ENCODE data around the gene MED27. TPM values are rescaled to one million over a fixed set of nuclear protein-coding genes. Genes with fewer than 3 reads are reported as not detected.

MED27 gene
- total and polyA plus RNA-seq, 10 of the 15 experiments (the other 5 are each of a cell fraction or from before 2014, with no cell fraction given) = 20.3 to 50.3 (median 35.5) TPM

DNA sequence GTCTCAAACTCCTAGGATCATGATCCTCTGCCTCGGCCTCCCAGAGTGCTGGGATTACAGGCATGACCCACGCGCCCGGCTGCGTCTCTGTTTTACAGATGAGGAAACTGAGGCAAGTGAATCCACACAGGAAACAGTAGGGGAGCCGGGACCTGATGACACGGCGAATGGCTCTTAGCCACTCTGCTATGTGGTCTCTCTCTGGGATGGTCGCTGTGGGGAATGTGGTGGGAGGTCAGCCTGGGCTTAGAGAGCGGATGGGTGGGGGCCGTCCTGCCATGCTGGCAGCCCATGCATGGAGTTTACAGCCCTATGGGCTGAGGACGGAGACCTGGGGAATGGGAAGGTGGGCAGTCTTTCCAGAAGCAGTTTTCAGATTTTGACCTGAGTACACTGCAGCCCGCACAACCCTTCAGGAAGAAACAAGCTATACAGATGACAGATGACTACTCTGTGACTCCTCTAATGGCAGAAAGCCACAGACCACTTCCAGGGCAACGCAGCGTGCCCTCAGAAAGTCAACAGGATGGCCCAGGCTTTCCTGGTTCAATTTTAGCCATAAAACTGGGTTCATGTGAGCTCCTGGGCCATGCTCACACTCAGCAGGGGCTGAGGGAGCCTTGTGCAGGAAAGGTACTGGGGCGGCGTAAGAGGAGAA lies 203.7 kb downstream of the MED27 start:
- Histone ChIP-seq H3K4me2 (ENCODE audit: control insufficient read depth, insufficient read depth) (no peak overlapping the region), H3K27ac (ENCODE audit: control insufficient read depth, insufficient read depth) (no peak overlapping the region), H3K79me2 (ENCODE audit: control insufficient read depth, insufficient read depth, low read length) (no peaks in the 10 kb centered on the region), H3K27me3 (replicated peaks in 1 of 2; ENCODE audit: control insufficient read depth in 2 of 2, insufficient read depth in 2 of 2, low read length in 1 of 2) (no peaks in the 10 kb centered on the region), H3K9me3 (replicated peaks; ENCODE audit: control insufficient read depth, insufficient read depth, low read length) (no peaks in the 10 kb centered on the region), H2AFZ (ENCODE audit: control insufficient read depth, low read depth, low read length) (no peak overlapping the region), H4K20me1 (ENCODE audit: control insufficient read depth, insufficient read depth) (no peaks in the 10 kb centered on the region), H3K9ac (ENCODE audit: control insufficient read depth, insufficient read depth, low read length) (no peak overlapping the region), H3K36me3 (ENCODE audit: control insufficient read depth in 2 of 2, insufficient read depth in 2 of 2, low read length in 1 of 2) (no peaks in the 10 kb centered on the region; a peak in 1 of 4 replicates), H3K4me1 (ENCODE audit: control insufficient read depth, insufficient read depth, low read length) (no peaks in the 10 kb centered on the region), H3K4me3 (no peak overlapping the region)
- BruUV-seq (replicated peaks) = no TSS peak
- DNase-seq (ENCODE audit: low read depth, low spot score) (no peak), FAIRE-seq (no peak), ATAC-seq (no peak)
- ChIA-PET SMC1A (ENCODE audit: uncharacterized antibody, unreplicated experiment) (no interaction called here), CTCF (no interaction called here), POLR2A (no interaction called here), RAD21 (ENCODE audit: unreplicated experiment) (no interaction called here)
- in situ Hi-C loops (cut with MboI) (no loop called here), intact Hi-C loops (cut with micrococcal nuclease; ENCODE audit: unreplicated experiment) (no loop called here)
- WGBS (ENCODE audit: insufficient coverage, insufficient replicate concordance, low lambda C conversion rate, missing lambda C conversion rate) = 85% methylated on average over 17 of the region's 17 CpGs
- TF ChIP-seq SMAD5 (IDR thresholded peaks at IDR 0.05; ENCODE audit: low read depth) = no peak
- TF ChIP-seq BRCA1 (IDR thresholded peaks at IDR 0.05; ENCODE audit: low read depth, low read length) = no peak
- TF ChIP-seq, protein P1, sequence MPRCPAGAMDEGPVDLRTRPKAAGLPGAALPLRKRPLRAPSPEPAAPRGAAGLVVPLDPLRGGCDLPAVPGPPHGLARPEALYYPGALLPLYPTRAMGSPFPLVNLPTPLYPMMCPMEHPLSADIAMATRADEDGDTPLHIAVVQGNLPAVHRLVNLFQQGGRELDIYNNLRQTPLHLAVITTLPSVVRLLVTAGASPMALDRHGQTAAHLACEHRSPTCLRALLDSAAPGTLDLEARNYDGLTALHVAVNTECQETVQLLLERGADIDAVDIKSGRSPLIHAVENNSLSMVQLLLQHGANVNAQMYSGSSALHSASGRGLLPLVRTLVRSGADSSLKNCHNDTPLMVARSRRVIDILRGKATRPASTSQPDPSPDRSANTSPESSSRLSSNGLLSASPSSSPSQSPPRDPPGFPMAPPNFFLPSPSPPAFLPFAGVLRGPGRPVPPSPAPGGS (IDR thresholded peaks at IDR 0.05; ENCODE audit: borderline replicate concordance, insufficient read depth, low read depth, low read length, poor library complexity, severe bottlenecking) = no peak
- TF ChIP-seq DPF2 (IDR thresholded peaks at IDR 0.05) = no peak
- no peak for TF ChIP-seq NR2C2 (IDR thresholded peaks at IDR 0.05; ENCODE audit: borderline replicate concordance, control insufficient read depth, insufficient read length, low read depth)
- TF ChIP-seq, protein P2, sequence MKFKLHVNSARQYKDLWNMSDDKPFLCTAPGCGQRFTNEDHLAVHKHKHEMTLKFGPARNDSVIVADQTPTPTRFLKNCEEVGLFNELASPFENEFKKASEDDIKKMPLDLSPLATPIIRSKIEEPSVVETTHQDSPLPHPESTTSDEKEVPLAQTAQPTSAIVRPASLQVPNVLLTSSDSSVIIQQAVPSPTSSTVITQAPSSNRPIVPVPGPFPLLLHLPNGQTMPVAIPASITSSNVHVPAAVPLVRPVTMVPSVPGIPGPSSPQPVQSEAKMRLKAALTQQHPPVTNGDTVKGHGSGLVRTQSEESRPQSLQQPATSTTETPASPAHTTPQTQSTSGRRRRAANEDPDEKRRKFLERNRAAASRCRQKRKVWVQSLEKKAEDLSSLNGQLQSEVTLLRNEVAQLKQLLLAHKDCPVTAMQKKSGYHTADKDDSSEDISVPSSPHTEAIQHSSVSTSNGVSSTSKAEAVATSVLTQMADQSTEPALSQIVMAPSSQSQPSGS (IDR thresholded peaks at IDR 0.05; ENCODE audit: low read length) = no peak
- no peak for TF ChIP-seq ZNF622 (IDR thresholded peaks at IDR 0.05)
- TF ChIP-seq, protein P3, sequence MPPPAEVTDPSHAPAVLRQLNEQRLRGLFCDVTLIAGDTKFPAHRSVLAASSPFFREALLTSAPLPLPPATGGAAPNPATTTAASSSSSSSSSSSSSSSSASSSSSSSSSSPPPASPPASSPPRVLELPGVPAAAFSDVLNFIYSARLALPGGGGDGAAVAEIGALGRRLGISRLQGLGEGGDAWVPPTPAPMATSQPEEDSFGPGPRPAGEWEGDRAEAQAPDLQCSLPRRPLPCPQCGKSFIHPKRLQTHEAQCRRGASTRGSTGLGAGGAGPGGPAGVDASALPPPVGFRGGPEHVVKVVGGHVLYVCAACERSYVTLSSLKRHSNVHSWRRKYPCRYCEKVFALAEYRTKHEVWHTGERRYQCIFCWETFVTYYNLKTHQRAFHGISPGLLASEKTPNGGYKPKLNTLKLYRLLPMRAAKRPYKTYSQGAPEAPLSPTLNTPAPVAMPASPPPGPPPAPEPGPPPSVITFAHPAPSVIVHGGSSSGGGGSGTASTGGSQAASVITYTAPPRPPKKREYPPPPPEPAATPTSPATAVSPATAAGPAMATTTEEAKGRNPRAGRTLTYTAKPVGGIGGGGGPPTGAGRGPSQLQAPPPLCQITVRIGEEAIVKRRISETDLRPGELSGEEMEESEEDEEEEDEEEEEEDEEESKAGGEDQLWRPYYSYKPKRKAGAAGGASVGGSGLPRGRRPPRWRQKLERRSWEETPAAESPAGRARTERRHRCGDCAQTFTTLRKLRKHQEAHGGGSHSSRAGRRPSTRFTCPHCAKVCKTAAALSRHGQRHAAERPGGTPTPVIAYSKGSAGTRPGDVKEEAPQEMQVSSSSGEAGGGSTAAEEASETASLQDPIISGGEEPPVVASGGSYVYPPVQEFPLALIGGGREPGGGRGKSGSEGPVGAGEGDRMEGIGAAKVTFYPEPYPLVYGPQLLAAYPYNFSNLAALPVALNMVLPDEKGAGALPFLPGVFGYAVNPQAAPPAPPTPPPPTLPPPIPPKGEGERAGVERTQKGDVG (CRISPR knock-in tag; IDR thresholded peaks at IDR 0.05) = no peak
- TF ChIP-seq, protein P4, sequence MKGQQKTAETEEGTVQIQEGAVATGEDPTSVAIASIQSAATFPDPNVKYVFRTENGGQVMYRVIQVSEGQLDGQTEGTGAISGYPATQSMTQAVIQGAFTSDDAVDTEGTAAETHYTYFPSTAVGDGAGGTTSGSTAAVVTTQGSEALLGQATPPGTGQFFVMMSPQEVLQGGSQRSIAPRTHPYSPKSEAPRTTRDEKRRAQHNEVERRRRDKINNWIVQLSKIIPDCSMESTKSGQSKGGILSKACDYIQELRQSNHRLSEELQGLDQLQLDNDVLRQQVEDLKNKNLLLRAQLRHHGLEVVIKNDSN (IDR thresholded peaks at IDR 0.05; ENCODE audit: borderline replicate concordance, extremely low read length, insufficient read depth, low read depth, low read length) = no peak
- TF ChIP-seq CHD2 (IDR thresholded peaks at IDR 0.05; ENCODE audit: borderline replicate concordance, low read depth, low read length) = no peak
- TF ChIP-seq, protein P5, sequence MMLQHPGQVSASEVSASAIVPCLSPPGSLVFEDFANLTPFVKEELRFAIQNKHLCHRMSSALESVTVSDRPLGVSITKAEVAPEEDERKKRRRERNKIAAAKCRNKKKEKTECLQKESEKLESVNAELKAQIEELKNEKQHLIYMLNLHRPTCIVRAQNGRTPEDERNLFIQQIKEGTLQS (IDR thresholded peaks at IDR 0.05; ENCODE audit: borderline replicate concordance, extremely low read depth, low read depth, low read length) = no peak
- no peak for TF ChIP-seq NFIC (IDR thresholded peaks at IDR 0.05; ENCODE audit: low read depth, low read length)
- TF ChIP-seq RCOR1 (conservative IDR thresholded peaks at IDR 0.05; ENCODE audit: low read depth, low read length) = no peak
- no peak for TF ChIP-seq MEF2A (IDR thresholded peaks at IDR 0.05; ENCODE audit: insufficient read depth, low read depth, low read length)
